HL-60 (cell line): Measurements from ENCODE around the gene CAMTA1.

Experiments
- POLR2AphosphoS5 ChIP-seq: IDR thresholded peaks from 2 replicates; pipeline ENCODE4 v1.6.1; 2012; ENCODE audit warnings: low read depth
- TF ChIP-seq, protein P1 (sequence below): IDR thresholded peaks from one replicate; pipeline ENCODE4 v1.5.1; 2011; ENCODE audit warnings: low read length, control low read depth, inconsistent platforms; ENCODE audit not compliant: insufficient read depth

GRCh38 chr1:7046314-7046713, 261.1 kb downstream of the CAMTA1 start:
- TF ChIP-seq, protein P1, sequence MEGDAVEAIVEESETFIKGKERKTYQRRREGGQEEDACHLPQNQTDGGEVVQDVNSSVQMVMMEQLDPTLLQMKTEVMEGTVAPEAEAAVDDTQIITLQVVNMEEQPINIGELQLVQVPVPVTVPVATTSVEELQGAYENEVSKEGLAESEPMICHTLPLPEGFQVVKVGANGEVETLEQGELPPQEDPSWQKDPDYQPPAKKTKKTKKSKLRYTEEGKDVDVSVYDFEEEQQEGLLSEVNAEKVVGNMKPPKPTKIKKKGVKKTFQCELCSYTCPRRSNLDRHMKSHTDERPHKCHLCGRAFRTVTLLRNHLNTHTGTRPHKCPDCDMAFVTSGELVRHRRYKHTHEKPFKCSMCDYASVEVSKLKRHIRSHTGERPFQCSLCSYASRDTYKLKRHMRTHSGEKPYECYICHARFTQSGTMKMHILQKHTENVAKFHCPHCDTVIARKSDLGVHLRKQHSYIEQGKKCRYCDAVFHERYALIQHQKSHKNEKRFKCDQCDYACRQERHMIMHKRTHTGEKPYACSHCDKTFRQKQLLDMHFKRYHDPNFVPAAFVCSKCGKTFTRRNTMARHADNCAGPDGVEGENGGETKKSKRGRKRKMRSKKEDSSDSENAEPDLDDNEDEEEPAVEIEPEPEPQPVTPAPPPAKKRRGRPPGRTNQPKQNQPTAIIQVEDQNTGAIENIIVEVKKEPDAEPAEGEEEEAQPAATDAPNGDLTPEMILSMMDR = no peak
- TF ChIP-seq POLR2AphosphoS5 = no peak
